ENCODE measurements around the gene DHH.

Gene DHH

GRCh38 chr12:49037111-49037946, 57.3 kb downstream of the DHH start:
- Histone ChIP-seq H3K4me1 (ENCODE audit: control insufficient read depth, insufficient read depth, low read length) (no peaks in the 10 kb centered on the region), H3K9me3 (ENCODE audit: control insufficient read depth, insufficient read depth, low read length) (no peaks in the 10 kb centered on the region), H3K27ac (ENCODE audit: low read depth, low read length) (no peak overlapping the region), H3K36me3 (ENCODE audit: control insufficient read depth, insufficient read depth, low read length) (peaks cover 96% of the 10 kb centered on the region), H3K9ac (ENCODE audit: low read depth, low read length) (no peak overlapping the region), H3K4me3 (ENCODE audit: low read depth, low read length) (no peak overlapping the region), H3K27me3 (ENCODE audit: control insufficient read depth, insufficient read depth, low read length) (no peaks in the 10 kb centered on the region)

Measured in HUES48 (cell line).